Colon (tissue), 2 donors: Measurements from ENCODE around the gene SEPTIN1.

ENCODE experiments used
- FAIRE-seq: peaks from 2 replicates; lab custom pipeline; 2012; peaks lifted over from hg19 to GRCh38; lab: Jason Lieb, UNC
- donor health status: control.
- donor health status: control.

Gene SEPTIN1

DNA sequence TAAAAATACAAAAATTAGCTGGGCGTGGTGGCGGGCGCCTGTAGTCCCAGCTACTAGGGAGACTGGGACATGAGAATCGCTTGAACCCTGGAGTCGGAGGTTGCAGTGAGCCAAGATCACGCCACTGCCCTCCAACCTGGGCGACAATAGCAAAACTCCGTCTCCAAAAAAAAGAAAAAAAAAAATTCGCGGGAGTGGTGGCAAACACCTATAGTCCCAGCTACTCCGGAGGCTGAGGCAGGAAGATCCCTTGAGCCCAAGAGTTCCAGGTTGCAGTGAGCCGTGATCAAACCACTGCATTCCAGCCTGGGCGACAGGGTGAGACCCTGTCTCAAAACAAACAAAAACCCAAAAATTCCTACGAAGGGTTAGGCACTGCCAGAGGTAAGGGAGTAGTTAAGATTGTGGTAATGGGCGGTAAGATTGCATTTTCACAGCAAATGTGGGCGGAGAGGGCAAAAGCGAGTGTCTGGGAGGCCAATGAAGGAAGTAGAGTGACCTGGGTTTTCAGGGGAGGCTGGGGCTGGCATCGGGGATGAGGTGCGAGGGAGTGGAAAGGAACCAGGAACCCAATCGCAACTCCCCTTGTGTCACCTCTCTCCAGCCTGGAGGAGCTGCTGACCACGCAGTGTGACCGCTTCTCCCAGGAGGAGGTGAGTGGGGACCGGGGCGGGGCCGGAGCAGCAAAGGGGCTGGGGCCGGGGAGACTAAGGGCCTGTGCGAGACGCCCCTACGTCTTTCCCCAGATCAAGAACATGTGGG is 5.1 kb downstream of the SEPTIN1 start:
- FAIRE-seq = no peak

DNA sequence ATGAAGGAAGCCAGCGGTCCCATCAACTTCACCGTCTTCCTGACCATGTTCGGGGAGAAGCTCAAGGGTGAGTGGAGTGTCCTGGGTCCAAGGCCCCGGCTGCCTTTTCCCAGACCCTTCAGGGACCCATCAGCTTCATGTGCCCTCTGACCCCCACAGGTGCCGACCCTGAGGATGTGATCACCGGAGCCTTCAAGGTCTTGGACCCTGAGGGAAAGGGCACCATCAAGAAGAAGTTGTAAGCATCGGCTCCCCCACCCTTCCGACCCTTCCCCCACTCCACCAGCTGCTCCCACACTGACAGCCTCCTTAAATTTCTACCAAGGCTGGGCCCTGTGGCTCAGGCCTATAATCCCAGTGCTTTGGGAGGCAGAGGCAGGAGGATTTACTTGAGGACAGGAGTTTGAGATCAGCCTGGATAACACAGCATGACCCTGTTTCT is 5.9 kb downstream of the SEPTIN1 start:
- FAIRE-seq = no peak

DNA sequence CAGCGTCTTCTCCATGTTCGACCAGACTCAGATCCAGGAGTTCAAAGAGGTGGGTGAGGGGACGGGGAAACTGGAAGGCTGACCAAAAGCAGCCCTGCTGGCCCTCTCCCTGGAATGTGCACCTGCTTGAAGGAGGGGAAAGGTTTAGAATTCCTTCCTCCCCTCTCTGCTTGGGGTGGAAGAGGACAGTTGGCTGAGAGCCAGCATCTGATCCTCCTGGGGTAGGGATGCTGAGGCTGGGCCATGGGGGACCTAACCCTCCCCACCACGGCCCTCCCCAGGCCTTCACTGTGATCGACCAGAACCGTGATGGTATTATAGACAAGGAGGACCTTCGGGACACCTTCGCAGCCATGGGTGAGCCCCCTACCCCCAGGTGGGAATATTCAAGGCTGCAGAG is 6.5 kb downstream of the SEPTIN1 start:
- no peak for FAIRE-seq

DNA sequence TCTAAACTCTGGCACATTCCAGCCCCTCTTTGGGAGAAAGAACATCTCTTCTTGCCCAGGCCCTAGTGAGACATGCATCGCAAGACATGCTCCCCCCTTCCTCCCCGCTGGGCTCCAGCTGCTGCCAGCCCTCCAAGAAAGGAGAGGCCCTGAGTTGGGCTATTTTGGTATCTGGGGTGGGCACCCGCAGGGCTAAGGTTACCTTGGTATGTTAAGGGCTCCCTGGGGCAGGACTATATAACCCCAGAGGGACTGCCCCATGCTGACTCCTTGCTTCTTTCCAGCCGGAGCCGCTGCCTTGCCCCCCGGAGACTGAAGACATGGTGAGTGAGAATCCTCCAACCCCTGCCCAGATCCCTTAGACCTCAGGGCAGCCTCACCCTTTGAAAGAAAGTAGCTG is 7.8 kb downstream of the SEPTIN1 start, which contains the start of gene MYL11:
TSS of gene MYL11 (plus strand) at position 265 of the 400 bp plus-strand sequence. CDS start at position 321, 56 bp downstream.
- no peak for FAIRE-seq

DNA sequence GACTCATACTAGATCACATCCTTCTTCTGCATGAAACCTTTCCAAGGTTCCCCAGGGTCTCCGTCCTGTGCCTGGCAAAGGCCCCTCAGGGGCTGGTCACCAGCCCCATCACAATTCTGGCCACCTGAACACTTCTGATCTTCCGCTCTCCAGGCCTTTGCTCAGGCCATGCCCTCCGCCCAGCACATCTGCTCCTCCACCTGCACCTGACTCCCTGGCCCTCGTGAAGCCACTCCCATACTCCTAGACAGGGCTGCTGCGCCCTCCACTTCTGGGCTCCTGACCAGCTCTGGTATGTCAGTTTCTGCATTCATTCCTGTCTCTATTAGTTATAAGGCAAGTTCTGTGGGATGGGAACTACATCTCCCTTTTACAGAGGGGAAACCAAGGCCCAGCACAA is 9.6 kb downstream of the SEPTIN1 start:
- FAIRE-seq = no peak

DNA sequence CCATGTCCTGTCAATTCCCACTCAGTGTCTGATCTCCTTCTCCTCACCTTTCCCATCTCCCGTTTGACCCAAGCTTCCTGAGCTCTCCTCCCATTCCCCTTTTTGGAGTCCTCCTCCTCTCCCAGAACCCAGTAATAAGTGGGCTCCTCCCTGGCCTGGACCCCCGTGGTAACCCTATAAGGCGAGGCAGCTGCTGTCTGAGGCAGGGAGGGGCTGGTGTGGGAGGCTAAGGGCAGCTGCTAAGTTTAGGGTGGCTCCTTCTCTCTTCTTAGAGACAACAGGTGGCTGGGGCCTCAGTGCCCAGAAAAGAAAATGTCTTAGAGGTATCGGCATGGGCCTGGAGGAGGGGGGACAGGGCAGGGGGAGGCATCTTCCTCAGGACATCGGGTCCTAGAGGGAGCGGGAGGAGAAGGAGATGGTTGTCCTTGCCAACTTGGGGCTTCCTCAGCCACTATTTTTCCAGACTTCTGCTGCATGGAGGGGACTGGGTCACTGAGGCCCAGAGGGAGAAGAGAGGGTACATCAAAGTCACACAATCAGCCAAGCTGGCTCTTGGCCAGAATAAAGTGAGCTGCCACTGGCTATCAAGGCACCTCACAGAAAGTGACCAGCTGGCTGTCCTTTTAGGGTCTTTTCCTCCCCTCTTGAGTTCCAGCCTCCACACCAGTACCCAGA is 10.2 kb downstream of the SEPTIN1 start:
- no peak for FAIRE-seq

DNA sequence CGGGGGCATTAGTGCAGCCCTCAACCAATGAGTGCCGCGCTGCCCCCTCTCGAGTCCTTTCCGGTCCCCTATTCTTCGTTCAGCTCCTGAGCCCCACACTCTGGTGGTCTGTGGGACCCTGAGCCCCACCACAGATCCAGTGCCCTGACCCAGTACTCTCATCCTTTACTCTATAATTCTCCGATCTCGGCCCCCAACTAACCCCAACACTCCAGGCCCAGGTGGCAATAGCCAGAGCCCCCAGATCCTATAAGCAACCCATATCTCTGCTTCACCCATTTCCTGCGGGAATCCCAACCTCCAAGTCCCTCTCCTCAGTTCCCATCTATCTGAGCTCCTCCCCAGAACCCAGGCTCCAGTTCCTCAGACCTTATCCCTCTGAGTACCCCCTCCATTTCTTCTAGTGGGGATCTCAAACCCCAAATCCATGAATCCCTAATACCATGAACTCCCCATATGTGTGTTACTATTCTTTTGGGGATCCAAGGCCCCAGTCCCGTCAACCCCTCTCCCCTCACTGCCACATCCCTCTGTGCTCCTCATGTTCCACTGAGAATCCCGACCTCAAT is 11.0 kb downstream of the SEPTIN1 start:
- no peak for FAIRE-seq

DNA sequence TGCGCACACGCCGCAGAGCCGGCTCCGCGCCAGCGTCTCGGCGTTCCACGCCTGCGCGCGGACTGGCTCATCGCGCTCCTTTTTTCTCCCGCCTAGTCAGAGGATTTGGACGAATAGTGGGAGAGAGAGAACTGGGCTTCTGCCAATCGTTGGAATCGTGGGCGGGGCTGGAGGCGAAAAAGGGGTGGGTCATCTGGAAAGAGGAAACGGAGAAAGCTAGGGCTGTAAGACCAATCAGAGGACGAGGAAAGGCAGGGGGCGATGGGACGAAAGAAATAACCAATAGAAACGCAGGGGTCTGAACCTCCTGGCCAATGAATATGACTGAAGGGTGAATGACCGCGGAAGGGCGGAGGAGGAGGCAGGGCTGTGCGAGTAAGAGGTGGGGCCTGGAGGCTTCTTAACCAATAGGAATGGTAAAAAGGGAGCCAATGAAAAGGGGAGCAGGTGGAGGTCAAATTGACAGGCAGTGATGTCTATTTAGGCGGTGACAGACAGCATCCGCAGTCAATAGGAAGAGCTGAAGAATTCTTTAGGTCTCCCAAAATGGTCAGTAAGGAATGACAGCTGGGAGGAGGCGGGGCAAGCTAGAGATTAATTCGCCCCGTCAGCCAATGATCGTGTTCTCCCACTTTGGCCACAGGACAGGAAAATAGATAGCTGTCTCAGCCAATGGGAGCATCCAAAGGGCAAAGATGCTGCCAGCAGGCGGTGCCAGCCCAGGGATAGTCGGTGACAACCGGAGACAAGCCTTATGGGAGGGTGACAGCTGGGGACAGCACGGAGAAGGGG is 11.7 kb downstream of the SEPTIN1 start, which contains the start of gene TBC1D10B:
TSS of gene TBC1D10B (minus strand) at position 39 of the 792 bp plus-strand sequence. CDS start 311 bp downstream, outside the sequence.
- FAIRE-seq = peak; percentile 99

DNA sequence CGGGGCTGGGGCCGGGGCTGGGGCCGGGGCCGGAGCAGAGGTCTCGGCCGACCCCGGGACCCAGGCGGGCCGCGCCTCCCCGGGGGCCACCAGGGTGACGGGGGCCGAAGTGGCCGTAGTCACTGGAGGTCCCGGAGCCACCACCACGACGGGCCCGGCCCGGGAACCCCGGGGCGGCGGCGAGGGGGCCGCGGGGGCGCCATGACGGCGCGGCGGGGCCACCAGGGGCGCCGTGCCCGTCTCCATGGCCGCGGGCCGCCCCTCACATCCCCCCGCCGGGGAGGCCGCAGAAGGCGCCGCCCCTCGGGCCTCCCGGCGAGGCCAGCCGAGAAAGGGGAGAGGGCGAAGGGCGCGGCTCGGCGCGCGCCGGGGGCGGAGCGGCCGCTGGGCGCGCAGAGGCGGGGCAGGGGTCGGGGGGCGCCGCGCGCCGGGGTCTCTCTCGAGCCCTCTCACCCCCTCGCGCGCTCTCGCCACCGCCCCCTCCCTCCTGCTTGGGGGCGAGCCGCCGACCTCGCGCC is 12.4 kb downstream of the SEPTIN1 start:
- FAIRE-seq = no peak

DNA sequence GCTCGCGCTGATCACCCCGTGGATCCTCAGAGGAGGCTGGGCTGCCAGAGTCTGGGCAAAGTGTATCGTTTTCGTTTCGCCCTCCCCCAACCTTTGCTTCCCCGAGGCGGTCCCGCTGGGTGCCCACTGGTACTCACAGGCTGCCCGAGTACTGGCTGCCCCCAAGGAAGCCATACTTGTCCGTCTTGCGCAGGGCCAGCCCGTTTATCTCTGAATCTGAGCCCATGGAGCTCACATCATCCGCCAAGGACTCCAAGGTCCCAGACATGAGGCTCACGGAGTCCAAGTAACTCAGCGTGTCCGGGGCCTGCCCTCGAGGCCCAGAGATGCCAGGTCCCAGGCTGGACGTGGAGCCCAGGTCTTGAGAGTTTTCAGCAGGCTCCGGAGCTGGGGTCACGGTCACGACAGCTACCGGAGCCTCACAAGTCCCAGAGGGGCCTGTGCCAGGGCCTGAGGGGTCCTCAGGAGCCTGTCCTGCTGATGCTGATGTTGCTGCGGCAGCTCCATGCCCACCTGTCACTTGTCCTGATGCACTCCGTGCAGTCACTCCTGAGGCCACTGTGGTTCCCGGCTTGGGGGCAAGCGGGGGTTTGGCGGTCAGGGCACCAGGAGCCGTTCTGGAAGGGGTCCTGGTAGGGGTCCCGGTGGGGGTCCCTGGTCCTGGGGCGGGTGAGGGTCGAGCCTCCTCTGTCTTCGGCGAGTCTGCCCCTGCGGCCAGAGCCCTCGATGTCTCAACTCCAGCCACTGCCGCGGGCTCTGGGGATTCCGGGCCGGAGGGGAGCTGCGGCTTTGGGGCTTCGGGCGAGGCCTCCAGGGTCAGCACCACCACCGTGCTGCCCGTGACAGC is 13.0 kb downstream of the SEPTIN1 start:
- no peak for FAIRE-seq

DNA sequence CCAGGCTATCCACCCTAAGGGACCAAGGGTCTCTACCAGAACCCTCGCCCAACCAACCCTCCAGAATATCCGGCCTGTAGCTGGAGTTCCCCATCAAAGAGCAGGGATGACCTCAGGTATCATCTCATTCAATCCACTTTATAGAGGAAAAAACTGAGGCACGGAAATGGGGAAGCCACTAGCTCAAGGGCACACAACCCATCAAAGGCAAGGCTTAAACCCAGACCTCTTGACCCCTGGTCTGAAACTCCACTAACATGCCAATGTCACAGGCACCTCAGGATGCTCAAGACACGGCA is 13.6 kb downstream of the SEPTIN1 start:
- FAIRE-seq = no peak

DNA sequence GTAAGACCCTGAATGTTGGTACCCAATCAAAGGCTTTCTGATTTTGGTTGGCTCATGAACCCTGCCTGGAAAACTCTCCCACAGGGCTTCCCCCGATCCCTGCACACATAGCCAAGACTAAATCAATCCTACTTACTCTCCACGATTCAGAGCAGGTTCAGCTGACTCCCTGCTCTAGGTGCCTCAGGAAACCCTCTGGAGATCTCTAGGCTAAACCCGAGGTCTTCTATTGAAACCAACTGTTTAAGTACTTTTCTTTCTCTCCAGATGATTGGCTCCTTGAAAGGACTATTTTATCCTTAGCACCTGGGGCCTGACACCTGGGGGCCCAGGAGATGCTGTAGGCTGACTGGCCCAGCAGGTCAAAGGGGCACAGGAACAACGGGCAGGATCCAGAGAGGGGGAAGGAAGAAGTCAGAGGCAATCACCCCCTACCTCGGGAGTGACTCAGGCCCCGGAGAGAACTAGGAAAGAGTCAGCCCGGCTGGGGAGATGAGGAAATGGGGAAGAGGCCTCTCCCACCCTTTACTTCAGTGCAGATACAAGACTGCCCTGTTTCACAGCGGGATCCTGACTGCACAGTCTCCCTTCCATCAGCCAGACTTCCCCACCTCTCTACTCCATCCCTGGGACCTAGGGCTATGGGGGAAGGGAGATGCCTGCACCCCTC is 14.1 kb downstream of the SEPTIN1 start:
- FAIRE-seq = no peak

DNA sequence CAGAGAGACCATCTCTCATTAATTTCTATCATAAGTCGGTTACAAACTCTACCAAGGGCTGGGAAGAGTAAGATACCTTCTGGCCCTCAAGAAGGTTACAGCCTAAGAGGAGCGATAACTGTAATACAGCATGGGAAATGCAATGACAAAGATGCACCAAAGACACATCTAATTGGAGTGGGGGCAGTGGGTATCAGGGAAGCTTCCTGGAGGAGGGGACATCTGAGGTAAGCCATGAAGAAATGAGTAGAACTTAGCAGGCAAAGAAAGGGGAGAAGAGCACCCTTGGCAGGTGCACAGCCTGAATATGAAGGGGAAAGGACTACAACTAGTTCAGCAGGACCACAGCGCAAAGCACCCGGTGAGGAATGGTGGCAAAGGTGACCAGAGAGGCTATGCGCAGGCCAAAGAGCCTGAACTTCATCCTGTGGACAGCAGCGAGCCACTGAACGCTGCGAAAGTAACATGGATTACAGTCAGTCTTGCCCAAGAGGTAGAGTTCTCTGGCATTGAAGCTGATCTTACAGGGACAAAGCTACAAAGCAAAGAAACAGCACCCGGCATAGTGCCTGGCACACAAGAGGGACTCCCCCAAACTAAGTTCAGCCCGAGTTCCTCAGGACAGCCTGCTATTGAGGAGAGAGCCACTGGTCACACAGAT is 14.9 kb downstream of the SEPTIN1 start:
- FAIRE-seq = no peak

DNA sequence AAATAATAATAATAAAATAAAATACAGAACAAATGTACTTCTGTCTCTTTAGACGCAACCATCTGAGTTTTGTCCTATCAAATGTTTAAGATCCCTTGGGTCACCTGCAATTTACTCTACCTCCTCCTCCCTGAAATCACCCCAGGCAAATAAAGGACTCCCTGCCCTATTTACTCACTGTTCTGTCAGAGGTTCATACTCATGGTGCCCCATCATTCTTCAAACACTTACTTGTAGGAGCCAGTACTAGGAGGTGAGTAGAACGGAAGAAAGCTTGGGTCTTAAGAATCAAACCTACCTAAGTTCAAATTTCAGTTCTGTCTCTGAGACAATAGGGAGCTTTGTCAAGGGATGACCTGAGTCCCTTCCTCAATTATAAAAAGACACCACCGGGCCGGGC is 15.8 kb downstream of the SEPTIN1 start:
- FAIRE-seq = no peak

DNA sequence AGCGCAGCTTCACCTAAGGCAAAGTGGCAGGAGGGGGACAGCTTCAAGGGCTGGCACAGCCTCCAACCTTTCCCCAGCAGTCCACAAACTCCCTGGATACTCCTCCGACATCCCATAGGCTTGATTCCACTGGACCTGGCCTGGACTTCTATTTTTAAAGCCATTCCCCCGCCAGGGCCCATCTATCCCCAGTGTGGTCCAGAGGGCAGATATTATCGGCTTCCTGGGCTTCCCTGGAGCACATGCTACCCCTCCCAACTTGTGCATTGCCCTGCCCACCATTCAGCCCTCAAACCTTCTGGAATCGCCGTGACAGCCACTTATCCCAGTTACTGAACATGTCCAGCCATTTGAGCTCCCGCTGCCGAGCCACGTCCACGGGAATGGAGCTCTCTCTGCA is 17.2 kb downstream of the SEPTIN1 start:
- no peak for FAIRE-seq

DNA sequence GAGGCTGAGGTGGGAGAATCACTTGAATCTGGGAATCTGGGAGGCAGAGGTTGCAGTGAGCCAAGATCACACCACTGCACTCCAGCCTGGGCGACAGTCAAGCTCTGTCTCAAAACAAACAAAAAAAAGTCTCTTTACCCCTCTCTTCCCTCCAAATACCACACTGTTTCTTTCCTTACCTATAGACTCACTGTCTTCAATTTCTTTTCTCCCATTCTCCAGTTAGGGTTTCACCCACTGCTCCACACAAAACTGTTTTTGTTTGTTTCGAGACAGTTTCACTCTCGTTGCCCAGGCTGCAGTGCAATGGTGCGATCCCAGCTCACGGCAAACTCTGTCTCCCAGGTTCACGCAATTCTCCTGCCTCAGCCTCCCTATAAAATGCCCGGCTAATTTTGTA is 21.2 kb downstream of the SEPTIN1 start:
- FAIRE-seq = no peak

DNA sequence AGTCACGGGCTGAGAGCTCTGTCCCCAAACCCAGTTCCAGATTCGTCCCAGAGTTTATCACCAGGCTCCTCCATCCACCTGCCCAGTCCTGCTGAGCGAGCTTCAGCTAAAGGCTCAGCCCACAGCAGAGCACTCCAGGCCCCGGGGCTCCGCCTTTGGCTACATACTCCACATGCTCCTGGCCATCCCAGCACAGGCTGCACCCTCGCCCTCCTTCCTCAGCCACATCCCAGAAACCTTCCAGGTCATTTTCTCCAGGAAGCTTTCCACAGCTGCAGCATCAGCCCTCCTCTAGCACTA is 22.5 kb downstream of the SEPTIN1 start:
- FAIRE-seq = no peak

DNA sequence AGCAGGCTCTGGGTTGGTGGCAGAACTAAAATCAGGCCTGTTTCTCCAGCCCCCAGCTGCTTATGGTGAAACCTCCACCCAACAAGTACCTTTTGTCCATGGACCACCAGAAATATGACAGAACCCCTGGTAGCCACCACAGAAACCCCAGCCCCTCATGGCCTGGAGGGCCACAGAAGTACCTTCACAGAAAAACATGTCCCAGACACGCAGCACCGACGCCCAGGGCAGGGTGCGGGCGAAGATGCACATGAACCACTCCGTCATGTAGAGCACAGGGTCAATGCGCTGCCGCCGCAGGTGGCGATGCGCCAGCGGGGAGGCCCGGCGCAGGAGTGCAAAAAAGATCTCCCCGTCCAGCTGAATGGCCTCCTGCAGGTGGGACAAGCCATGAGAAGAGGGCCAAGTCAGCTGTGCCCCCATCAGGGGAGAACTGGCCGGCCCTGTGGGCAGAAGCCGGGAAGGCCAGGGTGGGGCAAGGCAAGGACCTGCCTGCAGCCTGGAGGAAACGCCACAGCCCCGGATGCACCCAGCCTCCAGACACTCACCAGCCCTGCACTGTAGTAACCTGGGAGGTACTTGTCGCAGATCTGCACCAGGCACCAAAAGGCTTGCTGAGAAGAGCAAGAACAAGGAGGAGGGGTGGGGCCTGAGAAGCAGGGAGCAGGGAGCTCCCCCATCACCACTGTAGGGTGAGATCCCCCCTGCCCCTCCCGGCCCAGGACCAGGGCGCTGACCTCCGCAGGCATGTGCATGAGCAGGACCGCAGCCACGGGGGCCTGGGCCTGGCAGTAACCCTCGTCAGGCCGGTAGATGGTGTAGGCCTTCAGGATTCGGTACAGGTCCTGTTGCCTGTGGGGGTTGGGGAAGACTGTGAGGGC is 23.1 kb downstream of the SEPTIN1 start:
- FAIRE-seq = no peak

DNA sequence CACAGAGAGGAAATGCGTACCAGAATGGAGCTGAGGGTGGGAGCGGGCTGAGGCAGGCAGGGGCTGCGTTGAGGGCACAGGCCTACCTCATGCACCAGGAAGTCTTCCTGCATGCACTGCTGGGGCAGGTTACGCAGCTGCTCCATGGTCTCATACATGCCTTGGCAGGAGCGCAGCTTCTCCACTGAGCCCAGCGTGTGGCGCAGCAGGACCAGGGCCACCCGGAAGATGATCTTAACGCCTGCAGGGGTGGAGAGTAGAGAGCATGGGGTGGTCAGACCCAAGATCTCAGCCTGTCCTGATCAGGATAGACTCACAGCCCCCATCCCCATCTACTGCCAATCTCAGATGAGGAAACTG is 23.8 kb downstream of the SEPTIN1 start:
- no peak for FAIRE-seq
